ENCODE data around the gene ACSM5.
"Not testable (repeated sequence)": the region's sequence is repeated elsewhere in the genome, so short reads cannot be mapped to it uniquely, and the experiment has no call there.

Gene ACSM5

DNA sequence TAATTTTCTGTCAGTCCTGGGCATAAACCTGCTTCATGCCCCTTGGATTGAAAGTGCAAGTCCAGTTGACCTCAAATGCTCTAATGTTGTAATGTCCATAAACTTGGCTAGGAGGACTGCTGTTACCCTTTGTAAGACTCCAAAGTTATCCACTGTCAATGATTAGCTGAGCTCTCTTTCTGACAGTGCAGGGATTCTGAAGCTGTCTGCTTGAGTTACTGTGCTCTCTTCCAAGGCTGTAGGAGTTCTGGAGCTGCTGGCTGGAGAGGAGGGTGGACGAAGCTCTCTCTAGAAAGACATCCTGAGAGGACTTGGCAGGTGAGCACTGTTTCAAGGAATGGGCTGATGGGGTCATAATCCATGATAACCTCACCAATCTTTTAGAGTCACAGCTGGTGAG lies 42.0 kb downstream of the ACSM5 start, which contains the start of gene ACSM2A:
ACSM2A (plus strand) TSS at position 158 of the 400 bp plus-strand sequence. CDS start 8,594 bp downstream, outside the sequence.
- not testable (repeated sequence) for DNase-seq (ENCODE audit: low read depth)

DNA sequence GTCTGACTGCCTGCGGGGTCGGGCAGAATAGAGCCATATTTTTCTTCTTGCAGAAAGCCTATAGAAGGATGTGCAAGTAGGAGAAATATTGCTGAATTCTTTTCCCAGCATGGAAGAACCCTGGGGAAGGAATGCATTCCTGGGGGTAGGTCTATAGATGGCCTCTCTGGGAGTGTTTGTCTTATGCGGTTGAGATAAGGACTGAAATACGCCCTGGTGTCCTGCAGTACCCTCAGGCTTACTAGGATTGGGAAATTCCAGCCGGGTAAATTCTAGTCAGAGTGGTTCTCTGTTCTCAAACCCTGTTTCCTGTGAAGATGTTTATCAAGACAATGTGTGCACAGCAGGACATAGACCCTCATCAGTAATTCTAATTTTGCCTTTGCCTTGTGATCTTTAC lies 44.3 kb downstream of the ACSM5 start:
- DNase-seq (ENCODE audit: low read depth) = not testable (repeated sequence)

DNA sequence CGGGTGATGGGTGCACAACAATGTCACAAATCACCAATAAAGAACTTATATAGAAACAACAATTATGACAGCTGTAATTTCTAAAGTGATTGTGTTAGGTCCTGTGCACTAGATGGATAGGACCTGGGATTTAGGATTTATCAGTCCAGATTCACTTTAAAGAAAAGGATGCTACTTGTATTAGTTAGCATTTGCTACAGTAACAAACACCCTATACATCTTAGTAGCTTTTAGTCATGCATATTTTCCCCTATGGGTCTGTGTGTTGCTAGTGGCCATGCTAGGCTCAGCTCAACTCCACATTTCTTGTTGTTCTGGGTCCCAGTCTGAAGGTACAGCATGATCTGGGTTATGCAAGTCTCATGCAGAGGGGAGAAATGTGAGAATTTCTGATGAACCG lies 49.9 kb downstream of the ACSM5 start:
- not testable (repeated sequence) for DNase-seq (ENCODE audit: low read depth)

DNA sequence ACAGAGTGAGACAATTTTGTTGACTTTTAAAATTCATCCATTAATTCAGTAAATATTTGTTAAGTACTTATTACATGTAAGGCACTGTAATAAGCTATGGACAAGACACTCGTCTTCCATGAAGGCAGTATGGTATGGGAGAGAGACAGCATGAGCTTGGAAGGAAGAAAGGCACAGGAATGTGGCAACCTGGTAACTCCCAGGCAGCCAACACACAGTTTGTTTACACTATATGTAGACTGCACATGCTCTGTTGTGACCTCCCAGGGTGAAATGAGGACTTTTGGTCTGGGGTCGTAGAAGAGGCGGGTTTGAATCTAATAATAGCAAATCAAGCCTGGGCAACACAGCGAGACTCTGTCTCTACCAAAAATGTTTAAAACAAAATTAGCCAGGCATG lies 51.0 kb downstream of the ACSM5 start:
- DNase-seq (ENCODE audit: low read depth) = not testable (repeated sequence)

DNA sequence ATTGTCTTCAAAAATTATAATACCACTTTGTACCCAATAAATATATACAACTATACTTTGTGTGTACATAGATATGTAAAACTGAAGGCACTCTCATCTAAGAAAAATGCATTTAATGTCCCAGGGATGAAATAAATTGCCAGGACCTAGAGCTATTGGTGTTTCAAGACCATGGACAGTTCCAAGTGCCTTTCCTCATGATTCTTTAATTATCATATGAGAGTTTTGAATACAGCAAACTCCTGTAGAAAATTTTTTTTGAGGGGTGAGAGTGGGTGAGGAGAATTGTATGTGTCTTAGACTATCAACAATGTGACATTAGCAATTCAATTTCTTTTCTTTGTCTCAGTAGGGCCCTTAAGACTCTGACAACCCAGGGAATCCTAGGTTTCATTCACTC lies 59.6 kb downstream of the ACSM5 start:
- DNase-seq (ENCODE audit: low read depth) = not testable (repeated sequence)

DNA sequence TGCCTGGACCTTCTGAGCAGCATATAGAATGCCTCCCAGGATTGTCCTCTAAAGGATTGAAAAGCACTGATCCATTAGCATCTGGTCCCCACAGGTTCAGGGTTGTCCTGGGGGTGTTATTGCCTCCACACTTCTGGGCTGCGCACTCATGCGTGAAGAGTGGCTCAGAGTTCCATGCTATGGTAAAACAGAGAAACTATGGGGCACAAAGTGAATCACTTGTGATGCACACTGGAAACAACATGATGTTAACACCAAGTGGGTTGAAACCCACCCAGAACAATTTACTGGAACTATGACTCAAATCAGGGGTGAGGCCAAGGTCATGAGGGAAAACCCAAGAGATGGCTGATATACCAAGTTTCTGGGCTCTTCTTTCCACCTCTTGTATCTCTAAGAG lies 60.6 kb downstream of the ACSM5 start:
- not testable (repeated sequence) for DNase-seq (ENCODE audit: low read depth)

DNA sequence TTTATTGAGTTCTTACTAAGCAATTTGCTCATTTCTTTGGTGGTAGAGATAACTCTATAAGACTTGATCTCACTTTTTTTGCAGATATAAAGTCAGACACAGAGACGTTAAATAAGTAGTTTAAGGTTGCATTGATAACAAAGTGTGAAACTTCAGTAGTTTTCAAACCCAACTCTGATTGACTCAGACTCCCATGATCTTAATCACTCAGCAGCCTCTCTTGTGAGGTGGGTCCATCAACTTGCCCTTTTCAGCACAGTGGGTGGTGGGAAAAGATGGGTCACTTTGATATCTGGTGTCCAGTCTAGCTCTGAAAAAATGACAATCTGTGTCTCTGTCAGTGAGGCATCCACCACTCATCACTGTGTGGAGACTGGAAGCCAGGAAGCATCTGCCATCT lies 61.4 kb downstream of the ACSM5 start:
- not testable (repeated sequence) for DNase-seq (ENCODE audit: low read depth)

DNA sequence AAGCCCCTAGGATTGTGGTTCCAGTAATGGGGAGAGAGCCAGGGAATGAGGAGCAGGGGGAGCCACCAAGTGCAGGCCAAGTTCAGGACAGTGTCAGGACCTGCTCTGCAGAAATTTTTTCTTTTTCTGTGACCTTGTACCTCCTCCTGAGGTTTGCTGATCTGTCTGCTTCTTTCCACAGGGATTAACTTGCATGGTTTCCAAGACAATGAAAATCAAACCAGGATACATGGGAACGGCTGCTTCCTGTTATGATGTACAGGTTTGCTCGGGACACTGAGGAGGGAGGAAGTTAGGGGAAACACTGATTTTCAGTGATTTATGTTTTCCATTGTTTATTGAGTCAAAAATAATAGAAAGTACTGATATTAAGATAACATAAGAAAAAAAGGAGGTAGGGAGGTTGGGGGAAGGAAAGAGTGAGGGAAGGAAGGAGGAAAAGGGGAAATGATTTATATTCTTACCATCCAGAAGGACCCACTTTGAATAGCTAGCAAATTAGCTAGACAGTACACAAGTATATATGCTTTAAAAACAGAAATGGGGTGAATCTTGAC lies 67.9 kb downstream of the ACSM5 start:
- DNase-seq (ENCODE audit: low read depth) = not testable (repeated sequence)

DNA sequence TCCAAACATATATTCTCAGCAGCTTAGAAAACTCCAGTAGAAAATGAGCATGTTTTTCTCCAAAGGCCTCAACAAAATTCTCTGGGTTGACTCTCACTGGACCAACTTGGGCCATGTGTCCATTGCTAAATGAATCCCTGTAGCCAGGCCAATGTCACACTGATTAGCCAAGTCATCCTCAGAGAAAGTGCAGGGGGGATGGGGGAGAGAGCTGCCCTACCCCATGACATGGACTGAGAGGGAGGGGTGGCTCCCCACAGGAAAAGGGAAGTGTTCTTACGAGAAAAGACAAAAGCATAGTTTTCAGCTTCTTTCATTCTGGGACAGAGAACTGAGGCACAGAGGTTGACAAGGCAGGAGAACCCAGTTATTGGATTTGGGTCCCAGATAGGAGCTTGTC lies 74.7 kb downstream of the ACSM5 start:
- not testable (repeated sequence) for DNase-seq (ENCODE audit: low read depth)

DNA sequence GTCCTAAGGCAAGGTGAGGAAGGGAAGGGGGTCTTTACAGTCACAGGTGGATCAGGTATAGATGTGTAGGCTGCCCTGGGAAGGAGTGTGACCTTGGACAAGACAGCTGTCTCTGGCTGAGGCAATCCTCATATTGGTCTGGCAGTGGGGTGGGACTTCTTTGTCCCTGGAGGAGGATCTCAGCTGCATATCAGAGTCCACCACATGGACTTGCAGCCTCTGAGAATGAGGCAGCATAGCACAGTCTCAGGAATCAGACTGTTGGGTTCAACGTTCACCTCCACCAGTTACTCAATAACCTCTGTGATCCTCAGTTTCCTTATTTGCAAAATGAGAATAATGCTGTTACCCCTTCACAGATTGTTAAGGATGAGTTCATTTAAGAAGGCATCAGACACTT lies 75.4 kb downstream of the ACSM5 start:
- DNase-seq (ENCODE audit: low read depth) = no peak

DNA sequence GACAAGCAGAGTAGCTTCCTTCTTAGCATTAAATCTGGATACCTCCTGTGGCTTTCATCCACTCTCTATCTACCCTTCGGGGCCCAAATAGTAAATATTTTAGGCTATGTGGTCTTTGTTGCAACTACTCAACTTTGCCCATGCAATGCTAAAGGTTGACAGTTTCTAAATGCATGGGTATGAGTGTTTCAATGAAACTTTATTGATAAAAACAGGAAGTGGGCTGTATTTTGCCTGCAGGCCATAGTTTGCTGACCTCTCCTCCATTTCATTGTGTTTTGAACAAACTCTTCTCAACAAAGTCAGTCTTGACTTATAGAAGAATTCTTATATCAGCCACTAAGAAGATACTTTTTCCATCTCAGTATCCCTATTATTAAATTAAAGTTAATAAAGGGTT lies 76.1 kb downstream of the ACSM5 start:
- DNase-seq (ENCODE audit: low read depth) = no peak
